HG02588 (cell line): ENCODE measurements around the gene CMSS1.
A peak's percentile ranks its signal among the peaks of the same experiment; 100 is the strongest.
"Not testable (repeated sequence)": the region's sequence is repeated elsewhere in the genome, so short reads cannot be mapped to it uniquely, and the experiment has no call there.

Experiments
- ATAC-seq: cut with Tn5 transposase; IDR thresholded peaks from one replicate; pipeline ENCODE4 v1.9.1; 2021; ENCODE audit warnings: mild to moderate bottlenecking, moderate library complexity; ENCODE audit not compliant: unreplicated experiment

The CMSS1 gene

GRCh38 chr3:100043271-100043670 is 225.6 kb downstream of the CMSS1 start:
- ATAC-seq, result no peak

- peak; percentile 78 for ATAC-seq
These were observed 226.7 kb downstream of the CMSS1 start for GRCh38 chr3:100044369-100044768.

GRCh38 chr3:100045696-100046095 is 228.0 kb downstream of the CMSS1 start:
- ATAC-seq, result no peak

- ATAC-seq, result no peak
These were observed 229.3 kb downstream of the CMSS1 start for GRCh38 chr3:100046986-100047385.

GRCh38 chr3:100047455-100048141 is 229.9 kb downstream of the CMSS1 start:
- peak; percentile 82 for ATAC-seq

GRCh38 chr3:100048248-100048647 is 230.6 kb downstream of the CMSS1 start:
- no peak for ATAC-seq

- ATAC-seq, result not testable (repeated sequence)
These were observed 233.9 kb downstream of the CMSS1 start for GRCh38 chr3:100051513-100051912.

GRCh38 chr3:100053951-100054620 is 236.4 kb downstream of the CMSS1 start:
- ATAC-seq, result no peak

- ATAC-seq, result no peak
These were observed 240.3 kb downstream of the CMSS1 start for GRCh38 chr3:100057716-100058575.

- no peak for ATAC-seq
These were observed 241.8 kb downstream of the CMSS1 start for GRCh38 chr3:100059472-100059871.

GRCh38 chr3:100060685-100061484 is 243.2 kb downstream of the CMSS1 start:
- ATAC-seq, result no peak

GRCh38 chr3:100062665-100063064 is 245.0 kb downstream of the CMSS1 start:
- ATAC-seq, result no peak

GRCh38 chr3:100063929-100064461 is 246.3 kb downstream of the CMSS1 start:
- ATAC-seq, result no peak

- ATAC-seq, result no peak
These were observed 249.9 kb downstream of the CMSS1 start for GRCh38 chr3:100067589-100067988.

GRCh38 chr3:100068826-100069225 is 251.2 kb downstream of the CMSS1 start:
- ATAC-seq, result peak; percentile 56

- no peak for ATAC-seq
These were observed 251.8 kb downstream of the CMSS1 start for GRCh38 chr3:100069472-100069871.

- peak; percentile 52 for ATAC-seq
These were observed 254.8 kb downstream of the CMSS1 start for GRCh38 chr3:100072326-100073048.

GRCh38 chr3:100073049-100073713 is 255.5 kb downstream of the CMSS1 start:
- ATAC-seq, result no peak

- ATAC-seq, result no peak
These were observed 256.1 kb downstream of the CMSS1 start for GRCh38 chr3:100073714-100074307.
